ENCODE measurements around the gene POLD1. TPM values are rescaled to one million over a fixed set of nuclear protein-coding genes. Genes with fewer than 3 reads are reported as not detected.

Gene POLD1
- total RNA-seq, 2 donors from 2014 or later, result 5.9 to 10.0 TPM

- no peaks in the 10 kb centered on the region for H3K27me3 ChIP-seq
- H3K4me1 ChIP-seq, result peaks cover 0 to 8% of the 10 kb centered on the region in 2 donors
- H3K4me3 ChIP-seq, result peak overlapping the region; percentile 28 to 52
- DNase-seq (ENCODE audit: low spot score), result no peak
- H3K9me3 ChIP-seq, result no peaks in the 10 kb centered on the region
- TF ChIP-seq CTCF (IDR thresholded peaks at IDR 0.05), result no peak
- H3K27ac ChIP-seq, result peak overlapping the region; percentile 86 to 89
- no peaks in the 10 kb centered on the region for H3K36me3 ChIP-seq
Observed at GRCh38 chr19:50358483-50359327, 25.4 kb upstream of the POLD1 start.

GRCh38 chr19:50359328-50359818 is 24.8 kb upstream of the POLD1 start:
- Histone ChIP-seq H3K27ac (no peak overlapping the region), H3K9me3 (no peaks in the 10 kb centered on the region), H3K4me3 (no peak overlapping the region), H3K4me1 (peaks cover 0 to 8% of the 10 kb centered on the region in 2 donors), H3K27me3 (no peaks in the 10 kb centered on the region), H3K36me3 (no peaks in the 10 kb centered on the region)
- TF ChIP-seq CTCF (IDR thresholded peaks at IDR 0.05), result no peak
- no peak for DNase-seq (ENCODE audit: low spot score)

GRCh38 chr19:50361290-50362029 is 22.7 kb upstream of the POLD1 start:
- TF ChIP-seq CTCF (IDR thresholded peaks at IDR 0.05), result no peak
- no peaks in the 10 kb centered on the region for H3K9me3 ChIP-seq
- H3K4me1 ChIP-seq, result peaks cover 0 to 8% of the 10 kb centered on the region in 2 donors
- no peak overlapping the region for H3K4me3 ChIP-seq
- H3K27ac ChIP-seq, result no peak overlapping the region
- H3K36me3 ChIP-seq, result no peaks in the 10 kb centered on the region
- DNase-seq (ENCODE audit: low spot score), result no peak
- H3K27me3 ChIP-seq, result no peaks in the 10 kb centered on the region

GRCh38 chr19:50362030-50362412 is 22.1 kb upstream of the POLD1 start:
- Histone ChIP-seq H3K27ac (no peak overlapping the region), H3K4me3 (no peak overlapping the region), H3K27me3 (no peaks in the 10 kb centered on the region), H3K4me1 (peaks cover 0 to 8% of the 10 kb centered on the region in 2 donors), H3K9me3 (no peaks in the 10 kb centered on the region), H3K36me3 (no peaks in the 10 kb centered on the region)
- no peak for TF ChIP-seq CTCF (IDR thresholded peaks at IDR 0.05)
- DNase-seq (ENCODE audit: low spot score), result no peak

- Histone ChIP-seq H3K4me1 (peaks cover 0 to 8% of the 10 kb centered on the region in 2 donors), H3K27me3 (no peaks in the 10 kb centered on the region), H3K4me3 (no peak overlapping the region), H3K27ac (no peak overlapping the region), H3K36me3 (no peaks in the 10 kb centered on the region), H3K9me3 (no peaks in the 10 kb centered on the region)
- no peak for TF ChIP-seq CTCF (IDR thresholded peaks at IDR 0.05)
- DNase-seq (ENCODE audit: low spot score), result no peak
Observed at GRCh38 chr19:50362656-50363424, 21.3 kb upstream of the POLD1 start.

Measured in right atrium auricular region (tissue), 2 donors.